Upper lobe of left lung (tissue), 6 donors: ENCODE measurements around the gene PRR3. TPM values are rescaled to one million over a fixed set of nuclear protein-coding genes. Genes with fewer than 3 reads are reported as not detected.
"Not testable (repeated sequence)": the region's sequence is repeated elsewhere in the genome, so short reads cannot be mapped to it uniquely, and the experiment has no call there.

Experiments used
- ATAC-seq, 2 donors: fragments of 200-7000 bp; cut with Tn5 transposase; one replicate each; pipeline ENCODE4 v1.9.1; 2022; ENCODE audit warnings: mild to moderate bottlenecking in 2 of 2, moderate library complexity in 2 of 2; ENCODE audit not compliant: low FRiP score in 2 of 2
- DNase-seq, 2 donors: peaks; one replicate each; pipeline ENCODE4 v3.0.0-alpha.2; 2019 to 2020
- H3K27ac ChIP-seq, 4 donors: fragments of 200-600 bp; sonication (generic); one replicate each; pipeline ENCODE4 v1.5.1; 2016 to 2019
- H3K27me3 ChIP-seq, 4 donors: fragments of 200-600 bp; sonication (generic); one replicate each; pipeline ENCODE4 v1.5.1; 2017 to 2019
- H3K36me3 ChIP-seq, 4 donors: fragments of 200-600 bp; sonication (generic); one replicate each; pipeline ENCODE4 v1.5.1; 2016 to 2019
- H3K4me1 ChIP-seq, 4 donors: fragments of 200-600 bp; sonication (generic); one replicate each; pipeline ENCODE4 v1.5.1; 2018 to 2019
- H3K4me3 ChIP-seq, 4 donors: fragments of 200-600 bp; sonication (generic); one replicate each; pipeline ENCODE4 v1.5.1; 2017 to 2019; ENCODE audit warnings: mild to moderate bottlenecking in 2 of 4, moderate library complexity in 1 of 4
- H3K9me3 ChIP-seq, 4 donors: fragments of 200-600 bp; sonication (generic); one replicate each; pipeline ENCODE4 v1.5.1; 2018 to 2019
- EP300 ChIP-seq, 4 donors: sonication (generic); formaldehyde crosslinking; IDR thresholded peaks; one replicate each; pipeline ENCODE4 v1.5.1; 2017; ENCODE audit warnings: antibody characterized with exemption in 4 of 4, control low read depth in 2 of 4
- POLR2A ChIP-seq, 4 donors: fragments of 450-650 bp; IDR thresholded peaks; one replicate each; pipeline ENCODE4 v1.5.1; 2016 to 2017; ENCODE audit warnings: antibody characterized with exemption in 4 of 4, mild to moderate bottlenecking in 2 of 4
- POLR2AphosphoS5 ChIP-seq, 2 donors: sonication (generic); formaldehyde crosslinking; IDR thresholded peaks; one replicate each; pipeline ENCODE4 v1.5.1; 2017; ENCODE audit warnings: antibody characterized with exemption in 2 of 2
- WGBS, 2 donors: methylation state at CpG; one replicate each; pipeline ENCODE4 v1.1.5; 2017 to 2018; 5-methylcytosine and 5-hydroxymethylcytosine counted together
- total RNA-seq, 6 donors: library from RNA; depleted of rRNA in 4 of 6; stranded (reverse); fragments of >200 nt in 4 of 6; gene quantifications; one replicate each; pipeline versions ENCODE4 v1.1.0 to v1.2.1, GENCODE V29; 2016 to 2021
- TF ChIP-seq, protein P1 (sequence below), 6 experiments: fragments of 450-650 bp in 4 of 6; fragments of 200-600 bp in 2 of 6; sonication (generic) in 2 of 6; IDR thresholded peaks; one replicate each; pipeline ENCODE4 v1.5.1; 2016 to 2019; ENCODE audit warnings: antibody characterized with exemption in 6 of 6
- donor health status: DM: no; HTN: no; CAD: no; lungs with moderate emphysema.
- donor health status: DM: no; HTN: yes; CAD: no; lungs with severe emphysema.

PRR3 gene
- total RNA-seq, 6 donors from 2014 or later, result 6.0 to 13.6 (median 7.0) TPM

DNA sequence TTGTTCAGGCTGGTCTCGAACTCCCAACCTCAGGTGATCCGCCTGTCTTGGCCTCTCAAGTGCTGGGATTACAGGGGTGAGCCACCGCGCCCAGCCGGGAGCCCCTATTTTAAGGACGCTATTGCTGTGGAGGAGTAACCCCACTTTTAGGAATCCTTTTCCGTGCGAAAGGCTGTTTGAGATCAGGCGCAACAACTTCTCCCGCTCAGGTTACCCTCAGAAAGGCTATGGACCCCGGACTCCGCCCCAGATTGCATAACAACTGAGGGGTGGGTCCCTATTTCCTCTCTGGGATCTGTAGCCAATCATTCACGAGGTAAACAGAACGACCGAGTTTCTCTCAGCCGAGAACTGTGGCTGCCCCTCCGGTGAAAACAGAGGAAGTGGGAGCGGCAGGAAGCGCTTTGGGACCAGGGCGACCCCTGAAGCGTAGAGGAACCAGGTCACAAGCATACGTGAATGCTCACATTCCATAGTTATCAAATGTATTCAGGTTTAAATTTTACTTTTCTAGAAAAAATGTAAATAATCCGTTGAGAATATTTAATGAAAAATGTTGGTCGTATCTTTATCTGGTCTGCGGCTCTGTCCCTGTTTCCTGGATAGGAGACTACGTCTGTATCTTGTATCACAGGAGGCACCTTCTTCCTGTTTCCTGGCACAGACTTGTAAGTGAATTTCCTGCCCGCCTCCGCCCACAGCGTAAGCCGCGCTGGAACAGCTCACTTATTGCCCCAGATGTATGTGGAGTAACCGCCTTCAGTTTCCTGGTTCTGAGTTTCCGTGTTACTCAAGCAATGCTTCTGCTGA is 40.9 kb upstream of the PRR3 start:
- no peaks in the 10 kb centered on the region for H3K36me3 ChIP-seq
- peak overlapping the region; percentile 94 to 98 (median 96) for H3K27ac ChIP-seq
- peak overlapping the region; percentile 7 to 48 (median 40) for H3K4me3 ChIP-seq
- no peaks in the 10 kb centered on the region for H3K27me3 ChIP-seq
- peaks cover 28 to 35% (median 31%) of the 10 kb centered on the region in 4 donors for H3K4me1 ChIP-seq
- TF ChIP-seq POLR2AphosphoS5 (IDR thresholded peaks at IDR 0.05) (peak; percentile 86 to 97), POLR2A (IDR thresholded peaks at IDR 0.05) (peak in 3 of 4 donors; percentile 44 to 80 (median 51)), EP300 (IDR thresholded peaks at IDR 0.05) (peak; percentile 54 to 95 (median 81))
- TF ChIP-seq, protein P1, sequence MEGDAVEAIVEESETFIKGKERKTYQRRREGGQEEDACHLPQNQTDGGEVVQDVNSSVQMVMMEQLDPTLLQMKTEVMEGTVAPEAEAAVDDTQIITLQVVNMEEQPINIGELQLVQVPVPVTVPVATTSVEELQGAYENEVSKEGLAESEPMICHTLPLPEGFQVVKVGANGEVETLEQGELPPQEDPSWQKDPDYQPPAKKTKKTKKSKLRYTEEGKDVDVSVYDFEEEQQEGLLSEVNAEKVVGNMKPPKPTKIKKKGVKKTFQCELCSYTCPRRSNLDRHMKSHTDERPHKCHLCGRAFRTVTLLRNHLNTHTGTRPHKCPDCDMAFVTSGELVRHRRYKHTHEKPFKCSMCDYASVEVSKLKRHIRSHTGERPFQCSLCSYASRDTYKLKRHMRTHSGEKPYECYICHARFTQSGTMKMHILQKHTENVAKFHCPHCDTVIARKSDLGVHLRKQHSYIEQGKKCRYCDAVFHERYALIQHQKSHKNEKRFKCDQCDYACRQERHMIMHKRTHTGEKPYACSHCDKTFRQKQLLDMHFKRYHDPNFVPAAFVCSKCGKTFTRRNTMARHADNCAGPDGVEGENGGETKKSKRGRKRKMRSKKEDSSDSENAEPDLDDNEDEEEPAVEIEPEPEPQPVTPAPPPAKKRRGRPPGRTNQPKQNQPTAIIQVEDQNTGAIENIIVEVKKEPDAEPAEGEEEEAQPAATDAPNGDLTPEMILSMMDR (IDR thresholded peaks at IDR 0.05), result no peak
- DNase-seq (peak; percentile 89 to 96), ATAC-seq (peak; percentile 97)
- H3K9me3 ChIP-seq, result no peaks in the 10 kb centered on the region
- WGBS, 2 donors, result 1 to 2% methylated on average over 30 to 33 of the region's 33 CpGs

DNA sequence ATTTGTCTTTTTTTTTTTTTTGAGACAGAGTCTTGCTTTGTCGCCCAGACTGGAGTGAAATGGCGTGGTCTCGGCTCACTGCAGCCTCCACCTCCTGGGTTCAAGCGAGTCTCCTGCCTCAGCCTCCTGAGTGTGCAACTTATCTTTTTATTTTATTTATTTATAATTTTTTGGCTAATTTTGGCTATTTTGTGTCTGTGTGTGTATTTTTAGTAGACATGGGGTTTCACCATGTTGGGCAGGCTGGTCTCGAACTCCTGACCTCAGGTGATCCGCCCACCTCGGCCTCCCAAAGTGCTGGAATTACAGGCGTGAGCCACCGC is 40.4 kb upstream of the PRR3 start:
- not testable (repeated sequence) for H3K9me3 ChIP-seq, ATAC-seq, H3K27me3 ChIP-seq, H3K36me3 ChIP-seq, DNase-seq
- Histone ChIP-seq H3K4me1 (peaks cover 30 to 35% (median 32%) of the 10 kb centered on the region in 4 donors), H3K4me3 (peak overlapping the region in 3 of 4 donors; percentile 33 to 48 (median 46)), H3K27ac (peak overlapping the region; percentile 94 to 98 (median 96))
- WGBS, 2 donors, result 37 to 41% methylated on average over 9 of the region's 9 CpGs

DNA sequence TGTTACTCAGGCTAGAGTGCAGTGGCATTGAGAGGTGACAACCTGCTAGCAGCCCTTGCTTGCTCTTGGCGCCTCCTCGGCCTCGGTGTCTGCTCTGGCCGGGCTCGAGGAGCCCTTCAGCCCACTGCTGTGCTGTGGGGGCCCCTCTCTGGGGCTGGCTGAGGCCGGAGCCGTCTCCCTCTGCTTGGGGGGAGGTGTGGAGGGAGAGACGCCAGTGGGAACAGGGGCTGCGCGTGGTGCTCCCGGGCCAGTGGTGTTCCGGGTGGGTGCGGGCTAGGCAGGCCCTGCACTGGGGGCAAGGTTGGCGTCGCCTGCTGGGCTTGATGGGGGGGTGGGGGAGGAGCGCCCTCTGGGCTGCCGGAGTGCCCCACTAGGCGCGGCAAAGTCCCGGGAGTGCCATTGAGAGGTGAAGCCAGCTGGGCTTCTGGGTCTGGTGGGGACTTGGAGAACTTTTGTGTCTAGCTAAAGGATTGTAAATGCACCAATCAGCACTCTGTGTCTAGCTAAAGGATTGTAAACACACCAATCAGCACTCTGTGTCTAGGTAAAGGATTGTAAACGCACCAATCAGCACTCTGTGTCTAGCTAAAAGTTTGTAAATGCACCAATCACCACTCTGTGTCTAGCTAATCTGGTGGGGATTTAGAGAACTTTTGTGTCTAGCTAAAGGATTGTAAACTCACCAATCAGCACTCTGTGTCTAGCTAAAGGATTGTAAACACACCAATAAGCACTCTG is 39.2 kb upstream of the PRR3 start:
- not testable (repeated sequence) for H3K4me3 ChIP-seq, H3K9me3 ChIP-seq, H3K36me3 ChIP-seq, ATAC-seq, H3K27me3 ChIP-seq
- peak in 1 of 2 donors; percentile 74 for DNase-seq
- Histone ChIP-seq H3K4me1 (peaks cover 30 to 36% (median 32%) of the 10 kb centered on the region in 4 donors), H3K27ac (peak overlapping the region in 3 of 4 donors; percentile 94 to 98 (median 96))
- WGBS, 2 donors, result 92 to 98% methylated on average over 12 to 20 of the region's 21 CpGs

DNA sequence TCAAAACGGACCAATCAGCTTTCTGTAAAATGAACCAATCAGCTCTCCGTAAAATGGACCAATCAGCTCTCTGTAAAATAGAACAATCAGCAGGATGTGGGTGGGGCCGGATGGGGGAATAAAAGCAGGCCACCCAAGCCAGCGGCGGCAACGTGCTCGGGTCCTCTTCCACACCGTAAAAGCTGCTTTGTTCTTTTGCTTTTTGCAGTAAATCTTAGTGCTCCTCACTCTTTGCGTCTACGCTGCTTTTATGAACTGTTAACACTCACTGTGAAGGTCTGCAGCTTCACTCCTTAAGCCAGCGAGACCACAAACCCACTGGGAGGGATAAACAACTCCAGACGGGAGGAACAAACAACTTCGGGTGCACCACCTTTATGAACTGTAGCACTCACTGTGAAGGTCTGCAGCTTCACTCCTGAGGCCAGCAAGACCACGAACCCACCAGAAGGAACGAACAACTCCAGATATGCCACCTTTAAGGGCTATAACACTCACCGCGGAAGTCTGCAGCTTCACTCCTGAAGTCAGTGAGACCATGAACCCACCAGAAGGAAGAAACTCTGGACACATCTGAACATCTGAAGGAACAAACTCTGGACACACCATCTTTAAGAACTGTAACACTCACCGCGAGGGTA is 38.5 kb upstream of the PRR3 start:
- DNase-seq, H3K27me3 ChIP-seq, ATAC-seq, H3K36me3 ChIP-seq, H3K9me3 ChIP-seq, H3K4me3 ChIP-seq: not testable (repeated sequence)
- Histone ChIP-seq H3K27ac (peak overlapping the region in 2 of 4 donors; percentile 94 to 98), H3K4me1 (peaks cover 30 to 36% (median 32%) of the 10 kb centered on the region in 4 donors)
- 73 to 75% methylated on average over 19 of the region's 19 CpGs for WGBS, 2 donors

DNA sequence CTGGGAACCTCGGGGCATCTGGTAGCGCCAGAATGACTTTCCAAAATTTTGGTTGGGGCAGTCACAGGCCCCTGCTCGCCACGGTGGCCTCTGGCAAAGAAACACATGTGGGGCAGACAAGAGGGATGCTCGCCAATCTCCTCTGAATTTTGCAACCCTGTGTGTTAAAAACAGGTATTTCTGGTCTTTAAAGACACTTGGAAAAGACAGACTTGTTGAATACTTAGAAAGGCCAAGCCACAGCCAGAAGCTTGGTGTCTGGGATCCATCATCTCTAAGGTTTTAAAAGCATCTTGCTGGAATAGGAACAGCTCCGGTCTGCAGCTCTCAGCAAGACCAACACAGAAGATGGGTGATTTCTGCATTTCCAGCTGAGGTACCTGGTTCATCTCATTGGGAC is 36.6 kb upstream of the PRR3 start:
- DNase-seq, result no peak
- Histone ChIP-seq H3K4me1 (peaks cover 25 to 31% (median 26%) of the 10 kb centered on the region in 4 donors), H3K9me3 (no peaks in the 10 kb centered on the region), H3K36me3 (no peaks in the 10 kb centered on the region), H3K4me3 (no peak overlapping the region), H3K27me3 (no peaks in the 10 kb centered on the region), H3K27ac (peak overlapping the region; percentile 59 to 86 (median 78))
- WGBS, 2 donors, result 91 to 100% methylated on average over 3 to 6 of the region's 6 CpGs
- TF ChIP-seq EP300 (IDR thresholded peaks at IDR 0.05) (no peak), POLR2A (IDR thresholded peaks at IDR 0.05) (no peak), POLR2AphosphoS5 (IDR thresholded peaks at IDR 0.05) (no peak)
- TF ChIP-seq, protein P1 (IDR thresholded peaks at IDR 0.05), result no peak
- ATAC-seq, result no peak

DNA sequence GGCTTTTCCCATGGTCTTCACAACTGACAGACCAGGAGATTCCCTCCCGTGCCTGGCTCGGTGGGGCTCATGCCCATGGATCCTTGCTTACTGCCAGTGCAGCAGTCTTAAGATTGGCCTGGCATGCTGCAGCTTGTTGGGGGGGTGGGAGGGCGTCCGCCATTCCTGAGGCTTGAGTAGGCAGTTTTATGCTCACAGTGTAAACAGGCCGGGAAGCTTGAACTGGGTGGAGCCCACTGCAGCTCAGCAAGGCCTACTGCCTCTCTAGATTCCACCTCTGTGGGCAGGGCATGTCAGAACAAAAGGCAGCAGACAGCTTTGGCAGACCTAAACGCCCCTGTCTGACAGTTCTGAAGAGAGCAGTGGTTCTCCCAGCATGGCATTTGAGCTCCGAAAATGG is 36.0 kb upstream of the PRR3 start:
- not testable (repeated sequence) for H3K9me3 ChIP-seq, H3K36me3 ChIP-seq, H3K27me3 ChIP-seq, ATAC-seq, H3K4me3 ChIP-seq
- WGBS, 2 donors, result 66 to 67% methylated on average over 1 to 5 of the region's 7 CpGs
- Histone ChIP-seq H3K4me1 (peaks cover 20 to 31% (median 25%) of the 10 kb centered on the region in 4 donors), H3K27ac (peak overlapping the region; percentile 59 to 86 (median 78))
- TF ChIP-seq POLR2A (IDR thresholded peaks at IDR 0.05) (peak in 1 of 4 donors; percentile 29), POLR2AphosphoS5 (IDR thresholded peaks at IDR 0.05) (peak in 1 of 2 donors; percentile 48)
- DNase-seq, result peak in 1 of 2 donors; percentile 80

DNA sequence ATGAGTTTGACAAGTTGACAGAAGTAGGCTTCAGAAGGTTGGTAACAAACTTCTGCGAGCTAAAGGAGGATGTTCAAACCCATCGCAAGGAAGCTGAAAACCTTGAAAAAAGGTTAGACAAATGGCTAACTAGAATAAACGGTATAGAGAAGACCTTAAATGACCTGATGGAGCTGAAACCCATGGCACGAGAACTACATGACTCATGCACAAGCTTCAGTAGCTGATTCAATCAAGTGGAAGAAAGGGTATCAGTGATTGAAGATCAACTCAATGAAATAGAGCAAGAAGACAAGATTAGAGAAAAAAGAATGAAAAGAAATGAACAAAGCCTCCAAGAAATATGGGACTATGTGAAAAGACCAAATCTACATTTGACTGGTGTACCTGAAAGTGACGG is 35.1 kb upstream of the PRR3 start:
- not testable (repeated sequence) for H3K27me3 ChIP-seq, H3K36me3 ChIP-seq, H3K9me3 ChIP-seq, H3K4me3 ChIP-seq, ATAC-seq, DNase-seq
- Histone ChIP-seq H3K4me1 (peaks cover 16 to 28% (median 20%) of the 10 kb centered on the region in 4 donors), H3K27ac (peak overlapping the region in 3 of 4 donors; percentile 71 to 86 (median 84))
- 88 to 90% methylated on average over 5 of the region's 5 CpGs for WGBS, 2 donors

DNA sequence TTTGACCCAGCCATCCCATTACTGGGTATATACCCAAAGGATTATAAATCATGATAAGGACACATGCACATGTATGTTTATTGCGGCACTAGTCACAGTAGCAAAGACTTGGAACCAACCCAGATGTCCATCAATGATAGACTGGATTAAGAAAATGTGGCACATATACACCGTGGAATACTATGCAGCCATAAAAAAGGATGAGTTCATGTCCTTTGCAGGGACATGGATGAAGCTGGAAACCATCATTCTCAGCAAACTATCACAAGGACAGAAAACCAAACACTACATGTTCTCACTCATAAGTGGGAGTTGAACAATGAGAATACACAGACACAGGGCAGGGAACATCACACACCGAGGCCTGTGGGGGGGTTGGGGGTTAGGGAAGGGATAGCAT is 30.7 kb upstream of the PRR3 start:
- DNase-seq, H3K36me3 ChIP-seq, ATAC-seq, H3K4me3 ChIP-seq, H3K9me3 ChIP-seq, H3K27me3 ChIP-seq, H3K27ac ChIP-seq: not testable (repeated sequence)
- peaks cover 2 to 24% (median 13%) of the 10 kb centered on the region in 4 donors for H3K4me1 ChIP-seq
- WGBS, 2 donors, result 96 to 99% methylated on average over 3 of the region's 3 CpGs

DNA sequence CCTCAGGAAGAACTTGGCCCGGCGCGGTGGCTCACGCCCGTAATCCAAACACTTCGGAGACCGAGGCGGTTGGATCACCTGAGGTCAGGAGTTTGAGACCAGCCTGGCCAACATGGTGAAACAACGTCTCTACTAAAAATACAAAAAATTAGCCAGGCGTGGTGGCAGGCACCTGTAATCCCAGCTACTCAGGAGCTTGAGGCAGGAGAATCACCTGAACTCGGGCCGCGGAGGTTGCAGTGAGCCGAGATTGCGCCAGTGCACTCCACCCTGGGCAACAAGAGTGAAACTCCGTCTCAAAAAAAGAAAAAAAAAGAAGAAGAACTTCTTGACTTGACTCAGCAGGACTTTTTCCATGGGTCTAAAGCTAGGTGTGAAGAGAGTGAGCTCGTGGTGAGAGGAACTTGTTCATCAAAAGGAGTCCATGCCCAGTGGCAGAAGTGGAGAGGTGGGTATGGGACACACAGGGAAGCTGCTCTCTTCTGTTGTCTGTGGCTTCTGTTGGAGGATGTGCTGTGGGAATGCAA is 27.7 kb upstream of the PRR3 start:
- ATAC-seq, result peak in 1 of 2 donors; percentile 36
- WGBS, 2 donors, result 68 to 72% methylated on average over 12 to 17 of the region's 17 CpGs

More for the DNA sequence above, 27.7 kb upstream of the PRR3 start:
- Histone ChIP-seq H3K4me1 (peaks cover 7 to 33% (median 27%) of the 10 kb centered on the region in 4 donors), H3K27ac (peak overlapping the region; percentile 37 to 83 (median 72))
- H3K9me3 ChIP-seq, H3K36me3 ChIP-seq, H3K4me3 ChIP-seq, H3K27me3 ChIP-seq: not testable (repeated sequence)
- peak in 1 of 2 donors; percentile 57 for DNase-seq
